Activated CD8-positive, alpha-beta T cell treated with anti-CD3 and anti-CD28 coated beads for 36 hours (primary cell): Measurements from ENCODE around the gene NRG3. TPM values are rescaled to one million over a fixed set of nuclear protein-coding genes. Genes with fewer than 3 reads are reported as not detected.

ENCODE experiments used
- ATAC-seq: fragments of 200-7000 bp; cut with Tn5 transposase; one replicate; pipeline ENCODE4 v1.10.0; 2021; ENCODE audit warnings: mild to moderate bottlenecking, moderate library complexity
- CTCF ChIA-PET: fragments of 350-600 bp; sonication (Branson Sonifier 250); formaldehyde crosslinking; loops from one replicate; lab custom pipeline; 2021; ENCODE audit warnings: antibody characterized with exemption; lab: Charles Lee
- POLR2A ChIA-PET: fragments of 350-600 bp; sonication (Branson Sonifier 250); formaldehyde crosslinking; loops from one replicate; lab custom pipeline; 2021; ENCODE audit warnings: antibody characterized with exemption; lab: Charles Lee
- DNase-seq: peaks from one replicate; pipeline ENCODE4 v3.0.0-alpha.2; 2020
- H3K27ac Mint-ChIP-seq: one replicate; pipeline ENCODE4 v1.8.0; 2021; ENCODE audit warnings: mild to moderate bottlenecking, mixed read lengths
- H3K27me3 Mint-ChIP-seq: one replicate; pipeline ENCODE4 v1.8.0; 2021; ENCODE audit warnings: mixed read lengths
- H3K36me3 Mint-ChIP-seq: one replicate; pipeline ENCODE4 v1.8.0; 2021; ENCODE audit warnings: low read depth, mixed read lengths
- H3K4me1 Mint-ChIP-seq: one replicate; pipeline ENCODE4 v1.8.0; 2021; ENCODE audit warnings: low read depth, mixed read lengths
- H3K4me3 Mint-ChIP-seq: one replicate; pipeline ENCODE4 v1.8.0; 2021; ENCODE audit warnings: mild to moderate bottlenecking, moderate library complexity, mixed read lengths
- H3K9me3 Mint-ChIP-seq: one replicate; pipeline ENCODE4 v1.8.0; 2021; ENCODE audit warnings: mixed read lengths
- CTCF ChIP-seq: fragments of 200-600 bp; IDR thresholded peaks from one replicate; pipeline ENCODE4 v1.8.0; 2022; ENCODE audit warnings: antibody characterized with exemption, mild to moderate bottlenecking
- intact Hi-C: fragments of 100-400 bp; cut with micrococcal nuclease; formaldehyde crosslinking; loops from one replicate; pipeline ENCODE4 v1.10.0; 2022
- total RNA-seq, 2 experiments: library from RNA; stranded (reverse); gene quantifications; one replicate each; pipeline ENCODE4 v1.2.3, GENCODE V29; 2021

Gene NRG3
- total RNA-seq, 2 experiments from 2014 or later = not detected

GRCh38 chr10:82591421-82591820, 716.4 kb downstream of the NRG3 start:
- intact Hi-C loops = no loop called here
- H3K36me3 Mint-ChIP-seq = no peaks in the 10 kb centered on the region
- no peaks in the 10 kb centered on the region for H3K27me3 Mint-ChIP-seq
- DNase-seq (no peak), ATAC-seq (no peak)
- CTCF ChIA-PET = no interaction called here
- no peaks in the 10 kb centered on the region for H3K4me1 Mint-ChIP-seq
- TF ChIP-seq CTCF = no peak
- POLR2A ChIA-PET = no interaction called here
- H3K9me3 Mint-ChIP-seq = peaks cover 8% of the 10 kb centered on the region
- H3K4me3 Mint-ChIP-seq = no peak overlapping the region
- H3K27ac Mint-ChIP-seq = no peak overlapping the region

- H3K4me1 Mint-ChIP-seq = no peaks in the 10 kb centered on the region
- TF ChIP-seq CTCF = no peak
- H3K27me3 Mint-ChIP-seq = no peaks in the 10 kb centered on the region
- H3K36me3 Mint-ChIP-seq = no peaks in the 10 kb centered on the region
- DNase-seq (no peak), ATAC-seq (no peak)
- POLR2A ChIA-PET = no interaction called here
- no peak overlapping the region for H3K27ac Mint-ChIP-seq
- H3K4me3 Mint-ChIP-seq = no peak overlapping the region
- intact Hi-C loops = no loop called here
- peaks cover 2% of the 10 kb centered on the region for H3K9me3 Mint-ChIP-seq
- CTCF ChIA-PET = no interaction called here
Observed at GRCh38 chr10:82597840-82598239, 722.8 kb downstream of the NRG3 start.

- intact Hi-C loops = no loop called here
- CTCF ChIA-PET = no interaction called here
Observed at GRCh38 chr10:82609845-82610244, 734.9 kb downstream of the NRG3 start.

GRCh38 chr10:82618007-82618406, 743.0 kb downstream of the NRG3 start:
- no peaks in the 10 kb centered on the region for H3K4me1 Mint-ChIP-seq
- CTCF ChIA-PET = no interaction called here
- intact Hi-C loops = no loop called here
- ATAC-seq (no peak), DNase-seq (no peak)
- H3K27ac Mint-ChIP-seq = no peak overlapping the region
- H3K36me3 Mint-ChIP-seq = no peaks in the 10 kb centered on the region
- no peak overlapping the region for H3K4me3 Mint-ChIP-seq
- no peak for TF ChIP-seq CTCF
- H3K9me3 Mint-ChIP-seq = peaks cover 5% of the 10 kb centered on the region
- no peaks in the 10 kb centered on the region for H3K27me3 Mint-ChIP-seq
- POLR2A ChIA-PET = no interaction called here

More at GRCh38 chr10:82609845-82610244, 734.9 kb downstream of the NRG3 start:
- no peak for DNase-seq
- POLR2A ChIA-PET = no interaction called here
- no peak for TF ChIP-seq CTCF
- Mint-ChIP-seq H3K9me3 (peaks cover 1% of the 10 kb centered on the region), H3K27ac (no peak overlapping the region), H3K4me1 (no peaks in the 10 kb centered on the region), H3K27me3 (no peaks in the 10 kb centered on the region), H3K36me3 (no peaks in the 10 kb centered on the region), H3K4me3 (no peak overlapping the region)
- ATAC-seq = no peak

GRCh38 chr10:82621680-82622079, 746.7 kb downstream of the NRG3 start:
- no peak for TF ChIP-seq CTCF
- ChIA-PET POLR2A (no interaction called here), CTCF (no interaction called here)
- Mint-ChIP-seq H3K4me3 (no peak overlapping the region), H3K27ac (no peak overlapping the region), H3K36me3 (no peaks in the 10 kb centered on the region), H3K27me3 (no peaks in the 10 kb centered on the region), H3K4me1 (no peaks in the 10 kb centered on the region), H3K9me3 (peaks cover 5% of the 10 kb centered on the region)
- ATAC-seq (no peak), DNase-seq (no peak)
- intact Hi-C loops = no loop called here
